GM23338 (cell line): ENCODE measurements around the gene PDE7B.

ENCODE experiments used
- CREB1 ChIP-seq: fragments of 250-450 bp; sonication (Bioruptor Pico); IDR thresholded peaks from 2 replicates; pipeline ENCODE4 v1.5.0; 2020; ENCODE audit warnings: low read depth, mild to moderate bottlenecking, moderate library complexity
- EZH2 ChIP-seq: fragments of 200-600 bp; sonication (generic); IDR thresholded peaks from one replicate; pipeline ENCODE4 v1.8.0; 2017; ENCODE audit warnings: antibody characterized with exemption, mild to moderate bottlenecking, low read depth; ENCODE audit not compliant: unreplicated experiment
- POLR2AphosphoS5 ChIP-seq: IDR thresholded peaks from 2 replicates; pipeline ENCODE4 v1.6.1; 2016; ENCODE audit warnings: antibody characterized with exemption, low read depth

DNA sequence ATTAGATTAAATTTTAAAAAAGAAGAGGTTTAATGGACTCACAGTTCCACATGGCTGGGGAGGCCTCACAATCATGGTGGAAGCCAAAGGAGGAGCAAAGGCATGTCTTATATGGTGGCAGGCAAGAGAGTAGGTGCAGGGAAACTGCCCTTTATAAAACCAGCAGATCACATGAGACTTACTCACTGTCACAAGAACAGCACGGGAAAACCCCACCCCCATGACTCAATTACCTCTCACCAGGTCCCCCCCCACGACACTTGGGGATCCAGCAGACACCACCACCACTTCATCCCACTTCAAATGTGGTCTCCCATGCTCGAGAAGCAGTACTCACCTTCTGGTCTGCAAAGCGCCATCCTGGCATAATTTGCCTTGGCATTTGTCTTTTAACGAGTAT, 374.0 kb downstream of the PDE7B start:
- TF ChIP-seq CREB1 (CRISPR knock-in tag) (no peak), POLR2AphosphoS5 (no peak), EZH2 (no peak)
